ENCODE results near the gene AXIN2.

The AXIN2 gene

DNA sequence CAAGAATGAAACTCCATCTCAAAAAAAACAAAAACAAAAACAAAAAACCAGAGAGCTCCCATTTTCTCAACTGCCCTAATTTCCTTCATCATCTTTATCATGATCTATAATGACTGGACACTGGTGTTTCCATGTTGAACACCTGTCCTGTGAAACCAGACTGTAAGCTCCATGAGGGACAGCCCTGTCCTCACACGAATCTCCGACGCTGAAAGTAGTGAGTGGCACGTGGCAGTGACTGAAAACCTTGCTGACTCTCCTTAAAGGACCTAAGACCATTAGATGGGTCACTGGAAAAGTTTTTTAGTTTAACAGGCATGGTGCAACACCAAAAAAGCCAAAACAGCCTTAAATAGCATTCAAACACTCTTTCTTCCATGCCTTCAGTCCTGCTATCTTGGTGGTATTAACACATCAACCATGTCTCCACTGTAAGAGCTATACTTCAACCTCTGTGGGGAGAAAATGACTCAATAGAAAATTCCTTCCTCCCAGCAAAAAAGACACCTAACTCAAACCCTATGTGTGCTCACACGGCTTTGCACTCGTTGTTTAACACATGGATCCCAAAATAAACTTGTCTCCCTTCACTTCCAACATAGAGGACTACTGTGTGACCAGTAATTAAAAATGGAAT, 8.3 kb downstream of the AXIN2 start:
- no peak for DNase-seq

DNA sequence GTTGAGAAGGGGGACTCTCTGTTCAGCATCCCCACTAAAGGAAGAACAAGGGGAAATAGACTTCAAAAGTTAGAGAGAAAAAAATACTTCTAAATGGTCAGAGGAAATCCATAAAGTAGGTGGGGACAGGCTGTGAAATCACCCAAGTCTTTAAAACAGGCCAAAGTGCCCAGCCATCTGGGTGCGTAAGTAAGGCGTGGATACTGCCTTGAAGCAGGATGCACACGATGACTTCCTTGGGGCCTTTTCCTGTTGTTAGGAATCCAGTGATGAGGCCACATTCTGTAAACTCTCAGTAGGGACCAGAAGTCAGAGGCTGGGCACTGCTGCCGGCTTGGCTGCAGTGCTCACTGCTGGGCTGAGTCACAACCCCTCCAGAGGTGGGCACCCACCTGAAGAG, 9.2 kb downstream of the AXIN2 start:
- no peak for DNase-seq

DNA sequence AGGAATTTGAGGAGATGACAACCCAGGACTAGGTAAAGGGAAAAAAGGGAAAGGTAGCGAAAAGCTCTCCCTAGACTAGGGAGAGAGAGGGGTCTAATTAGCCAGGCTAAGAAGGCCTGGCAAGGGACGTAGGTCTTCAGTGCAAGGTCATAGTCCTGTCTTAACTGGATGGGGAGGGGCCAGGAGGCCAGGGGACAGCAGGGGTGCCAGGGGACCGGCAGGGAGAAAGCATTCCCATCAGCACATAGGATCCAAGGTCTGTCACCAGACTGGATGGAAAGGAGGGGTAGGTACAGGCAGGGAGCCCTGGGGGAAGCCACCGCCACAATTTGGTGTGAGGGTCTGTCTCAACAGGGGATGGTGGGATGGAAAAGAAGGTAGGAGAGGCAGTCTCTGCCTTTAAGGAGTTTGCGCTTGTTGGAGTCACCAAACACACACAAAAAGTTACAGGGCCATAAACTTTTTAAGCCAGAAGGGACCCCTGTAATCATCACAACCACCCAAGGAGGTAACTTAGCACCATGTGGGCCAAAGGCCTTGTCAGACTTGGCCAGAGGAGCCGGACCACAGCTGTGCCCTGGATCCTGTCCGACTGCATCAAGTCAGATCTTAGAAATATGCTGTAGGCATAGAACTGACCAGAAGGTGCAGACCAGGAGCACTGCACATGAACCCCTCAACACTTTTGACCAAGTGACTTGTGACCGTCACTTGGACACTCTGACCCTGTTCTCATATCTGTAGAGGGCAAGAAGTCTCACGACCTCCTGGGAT, 10.0 kb downstream of the AXIN2 start:
- no peak for DNase-seq

DNA sequence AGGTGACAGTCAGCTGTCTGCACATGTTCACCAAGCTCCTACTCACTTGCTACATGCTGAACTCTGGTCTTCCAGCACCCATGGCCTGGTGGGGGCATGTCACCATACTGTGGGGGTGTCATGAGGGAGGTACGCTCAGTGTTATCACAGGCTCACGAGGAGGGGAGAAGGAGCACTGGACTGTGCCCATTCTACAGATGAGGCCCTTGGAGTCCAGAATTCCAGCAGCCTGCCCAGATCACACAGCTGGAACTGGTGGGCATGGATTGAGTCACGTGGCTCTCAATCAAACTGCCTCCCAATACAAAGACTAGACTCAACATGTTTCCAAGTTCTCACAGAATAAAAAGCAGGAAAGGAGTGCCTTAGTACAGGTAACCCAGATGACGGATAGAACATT, 10.7 kb downstream of the AXIN2 start:
- no peak for DNase-seq

DNA sequence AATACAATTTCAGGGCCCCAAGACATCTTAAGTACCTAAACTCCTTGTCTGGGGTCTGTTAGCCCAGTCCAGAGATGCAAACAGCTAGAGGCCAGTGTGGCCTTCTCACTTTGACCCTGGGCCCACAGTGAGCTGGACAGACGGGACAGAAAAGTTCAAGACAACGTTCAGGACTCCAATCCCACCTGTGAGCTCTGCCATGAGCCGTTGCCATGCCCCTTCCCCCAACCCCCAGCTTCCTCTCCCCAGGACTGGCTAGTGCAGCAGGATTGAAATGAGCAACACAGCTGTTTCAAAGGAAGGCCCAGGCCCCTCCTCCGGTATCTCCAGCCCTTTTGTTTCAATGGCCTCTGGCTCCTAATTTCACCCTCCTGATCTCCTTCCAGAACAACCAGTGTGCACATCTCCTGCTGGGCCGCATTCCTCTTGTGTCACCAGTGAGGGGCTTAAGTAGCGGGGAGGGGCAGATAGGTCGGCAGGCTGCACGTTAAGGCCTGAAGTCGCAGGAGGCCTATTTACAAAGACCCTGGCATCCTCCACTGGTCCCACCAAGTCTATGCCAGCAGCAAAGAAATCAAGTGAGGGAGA, 11.3 kb downstream of the AXIN2 start:
- DNase-seq: no peak

DNA sequence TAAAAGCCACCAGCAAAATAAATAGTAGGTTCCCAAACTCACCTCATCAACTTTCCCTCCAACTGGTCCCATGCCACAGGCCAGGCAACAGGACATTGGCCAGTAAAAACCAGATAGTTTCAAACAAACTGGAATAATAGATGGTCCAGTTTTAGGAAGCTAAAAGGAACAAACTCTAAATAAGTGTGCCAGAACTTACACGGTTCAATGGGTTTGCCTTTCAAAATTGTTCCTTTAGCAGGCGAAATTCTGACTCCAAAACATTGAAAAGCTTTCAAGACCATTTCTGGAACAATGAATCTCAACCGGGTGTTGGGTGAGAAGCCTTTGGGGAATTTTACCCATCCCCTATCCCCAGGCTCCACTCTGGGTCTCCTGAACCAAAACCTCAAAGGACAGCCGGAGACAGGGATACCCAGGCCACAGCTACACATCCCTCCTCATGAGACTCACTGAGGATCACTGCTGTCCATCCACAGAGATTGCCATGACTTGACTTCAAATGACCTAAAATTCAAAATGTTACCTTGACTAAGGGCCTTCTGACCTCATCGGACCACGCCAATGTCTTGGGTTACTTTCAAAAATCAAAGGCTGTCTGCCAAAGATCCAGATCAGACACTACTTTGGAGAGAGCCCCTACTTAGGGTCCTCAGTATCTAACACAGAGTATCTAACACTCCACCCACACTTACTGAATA, 13.0 kb downstream of the AXIN2 start:
- DNase-seq: no peak

DNA sequence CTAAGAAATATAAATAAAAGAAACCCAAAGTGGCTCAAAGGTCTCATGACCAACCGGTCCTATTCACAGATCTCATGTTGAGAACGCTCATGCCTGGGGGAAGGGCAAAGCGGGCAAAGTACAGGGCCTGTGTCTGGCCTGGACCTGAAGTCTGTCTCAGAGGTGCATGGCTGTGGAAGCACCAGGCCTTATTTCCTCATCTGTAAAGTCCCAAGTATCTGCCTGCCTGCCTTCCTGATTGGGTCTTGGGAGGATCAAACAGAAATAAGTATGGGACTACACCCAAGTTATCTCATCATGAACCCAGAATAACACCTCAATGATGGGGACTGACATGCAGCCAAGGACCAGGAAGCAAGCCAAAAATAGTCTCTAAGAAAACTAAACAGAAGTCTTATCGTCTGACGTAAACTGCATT, 14.2 kb downstream of the AXIN2 start:
- DNase-seq: no peak

DNA sequence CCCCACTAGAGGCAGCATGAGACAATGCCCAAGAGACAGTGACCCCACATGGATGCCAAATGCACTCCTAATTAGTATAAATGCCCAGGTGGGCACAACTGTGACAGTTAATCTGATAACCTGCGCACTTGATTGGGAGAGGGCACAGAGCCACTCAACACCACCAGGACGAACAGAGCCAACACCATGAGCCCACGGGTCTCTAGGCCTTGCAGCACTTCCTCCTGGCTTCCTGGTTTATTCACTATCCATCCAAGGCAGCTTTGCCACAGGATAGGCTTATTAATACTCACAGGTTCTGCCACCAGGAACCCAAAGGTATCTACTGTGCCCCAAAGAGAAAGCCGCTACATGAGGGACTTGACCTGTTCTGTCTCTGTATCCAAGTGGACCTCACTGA, 14.9 kb downstream of the AXIN2 start:
- no peak for DNase-seq

DNA sequence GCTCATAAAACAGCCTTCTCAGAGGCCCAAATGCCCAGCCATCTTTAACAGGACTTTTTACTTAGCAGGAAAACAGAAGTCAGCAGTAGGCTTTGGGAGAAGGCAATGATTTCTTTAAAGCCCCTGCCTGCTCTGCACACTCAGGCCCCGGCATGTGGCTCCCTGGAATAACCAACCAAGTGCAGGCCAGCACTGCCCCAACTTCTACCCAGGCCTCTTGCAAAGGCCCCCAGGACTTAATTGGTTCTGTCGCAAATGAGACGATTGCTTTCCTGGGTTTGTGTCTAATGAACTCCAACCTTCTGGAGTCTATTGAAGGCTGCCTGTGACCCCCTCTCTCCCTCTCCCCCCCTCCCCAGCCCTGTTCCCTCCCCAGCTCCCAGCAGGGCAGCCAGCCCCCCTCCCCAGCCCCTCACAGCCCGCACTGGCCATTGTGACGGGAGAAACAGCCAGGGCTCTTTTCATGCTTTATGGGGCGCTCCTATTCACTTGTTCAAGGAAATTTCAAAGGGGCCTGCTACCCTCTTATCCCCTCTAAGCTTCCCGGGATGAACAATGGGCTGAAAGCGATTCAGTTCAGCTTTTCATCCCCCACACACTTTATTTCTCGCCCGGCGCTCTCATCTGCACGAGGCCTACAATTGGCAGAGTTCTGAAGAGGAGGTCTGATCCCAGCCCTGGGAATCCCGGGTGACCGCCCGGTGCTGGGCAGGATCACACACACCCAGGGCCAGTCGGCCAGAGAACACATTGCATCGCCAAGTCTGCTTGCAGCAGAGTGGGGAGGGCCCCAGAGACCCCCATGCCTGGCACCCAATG, 15.5 kb downstream of the AXIN2 start:
- DNase-seq: no peak

DNA sequence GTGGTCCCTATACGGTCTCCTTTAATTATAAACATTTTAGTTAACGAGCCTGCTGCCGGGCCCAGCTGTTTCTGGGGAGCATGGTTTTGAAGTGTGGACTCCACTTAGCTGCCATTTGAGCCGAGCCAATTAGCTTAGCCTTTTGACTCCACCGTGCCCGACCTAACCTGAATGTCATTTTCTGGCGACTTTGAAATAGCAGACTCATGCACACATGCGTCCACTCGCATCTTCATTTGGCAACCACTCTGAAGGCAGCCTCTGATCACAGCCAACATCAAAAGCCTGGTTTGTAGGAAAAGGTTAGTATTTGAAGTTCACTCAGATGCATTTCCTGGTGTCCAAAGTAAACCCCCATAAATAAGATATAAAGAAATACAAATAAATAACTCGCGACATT, 16.8 kb downstream of the AXIN2 start:
- DNase-seq: no peak

DNA sequence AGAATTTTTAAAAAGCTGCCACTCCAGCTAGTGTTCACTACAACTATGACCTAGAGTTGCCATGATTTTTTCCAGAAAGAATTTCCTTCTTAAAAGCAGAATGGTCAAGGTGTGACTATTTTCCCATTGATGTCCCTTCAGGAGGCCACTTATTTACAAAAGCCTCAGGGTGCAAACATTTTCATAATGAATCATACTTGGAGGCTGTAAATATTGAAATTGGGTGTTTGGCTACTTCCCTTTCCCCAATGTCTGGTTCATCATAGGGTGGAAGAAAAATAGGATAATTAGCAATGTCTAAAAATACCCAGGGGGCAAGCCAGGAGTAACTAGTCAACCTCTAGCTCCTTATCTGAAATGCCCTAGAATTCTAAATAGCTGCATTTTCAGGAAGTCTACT, 18.8 kb downstream of the AXIN2 start:
- DNase-seq: no peak

DNA sequence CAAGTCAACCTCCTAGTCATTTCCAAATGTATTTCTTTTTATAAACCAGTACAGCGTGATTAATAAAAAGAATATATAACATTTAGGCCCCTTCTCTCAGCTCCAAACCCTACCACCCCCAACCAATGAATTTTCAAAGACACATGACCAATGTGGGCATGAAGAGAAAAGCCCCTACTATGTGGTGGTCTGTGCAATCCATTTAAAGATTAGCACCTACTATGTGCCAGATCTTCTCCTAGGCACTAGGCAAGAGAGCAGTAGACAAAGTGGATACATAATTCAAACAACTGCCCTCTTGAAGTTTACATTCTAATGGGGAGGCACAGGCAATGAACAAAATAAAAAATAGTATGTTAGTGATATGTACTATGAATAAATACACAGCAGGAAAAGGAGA, 19.4 kb downstream of the AXIN2 start:
- DNase-seq: no peak

DNA sequence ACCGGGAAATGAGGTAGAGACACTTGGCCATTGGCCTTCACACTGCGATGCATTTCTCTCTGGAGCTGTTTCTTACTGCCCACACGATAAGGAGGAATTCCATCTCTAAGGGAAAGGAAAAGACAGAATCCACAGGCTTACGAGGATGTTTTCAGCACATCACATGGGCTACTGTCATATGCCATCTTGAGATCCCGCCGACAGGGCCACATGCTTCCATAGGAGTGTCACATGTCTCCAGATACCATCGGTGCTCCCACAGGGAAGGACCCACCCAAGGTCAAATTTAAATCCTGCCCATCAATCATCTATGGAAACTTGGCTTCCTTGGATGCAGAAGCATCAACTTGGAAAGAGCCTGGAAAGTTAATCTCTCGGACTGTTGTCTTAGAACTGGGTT, 20.0 kb downstream of the AXIN2 start:
- no peak for DNase-seq

DNA sequence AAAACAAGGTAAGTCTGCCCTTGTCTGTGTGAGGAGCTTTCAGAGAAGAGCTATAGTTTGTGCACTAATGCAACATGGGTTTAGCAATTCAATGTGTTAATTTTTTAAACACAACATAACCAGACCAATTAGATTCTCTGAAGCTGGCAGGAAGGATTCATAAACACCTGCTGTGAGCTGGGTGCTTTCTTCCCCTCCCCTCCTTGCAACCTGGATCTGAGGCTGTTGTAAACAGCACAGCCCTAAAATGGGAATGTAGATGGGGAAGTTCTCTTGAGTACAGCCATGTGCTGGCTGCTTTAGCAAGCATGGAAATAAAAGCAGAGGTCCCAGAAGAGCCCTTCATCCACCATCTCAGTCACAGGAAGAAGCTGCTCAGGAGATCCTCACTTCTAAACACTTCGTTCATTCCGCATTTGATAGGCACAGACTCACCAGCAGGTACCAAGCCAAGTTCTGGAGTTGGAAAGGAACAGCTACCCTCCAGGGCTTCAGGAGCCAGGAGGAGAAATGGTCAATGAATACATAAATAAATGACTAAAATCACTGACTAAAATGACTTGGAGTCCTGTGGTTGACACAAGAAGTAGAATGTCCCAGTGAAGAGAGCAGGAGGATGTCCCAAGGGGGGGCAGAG, 21.7 kb downstream of the AXIN2 start:
- DNase-seq: no peak

DNA sequence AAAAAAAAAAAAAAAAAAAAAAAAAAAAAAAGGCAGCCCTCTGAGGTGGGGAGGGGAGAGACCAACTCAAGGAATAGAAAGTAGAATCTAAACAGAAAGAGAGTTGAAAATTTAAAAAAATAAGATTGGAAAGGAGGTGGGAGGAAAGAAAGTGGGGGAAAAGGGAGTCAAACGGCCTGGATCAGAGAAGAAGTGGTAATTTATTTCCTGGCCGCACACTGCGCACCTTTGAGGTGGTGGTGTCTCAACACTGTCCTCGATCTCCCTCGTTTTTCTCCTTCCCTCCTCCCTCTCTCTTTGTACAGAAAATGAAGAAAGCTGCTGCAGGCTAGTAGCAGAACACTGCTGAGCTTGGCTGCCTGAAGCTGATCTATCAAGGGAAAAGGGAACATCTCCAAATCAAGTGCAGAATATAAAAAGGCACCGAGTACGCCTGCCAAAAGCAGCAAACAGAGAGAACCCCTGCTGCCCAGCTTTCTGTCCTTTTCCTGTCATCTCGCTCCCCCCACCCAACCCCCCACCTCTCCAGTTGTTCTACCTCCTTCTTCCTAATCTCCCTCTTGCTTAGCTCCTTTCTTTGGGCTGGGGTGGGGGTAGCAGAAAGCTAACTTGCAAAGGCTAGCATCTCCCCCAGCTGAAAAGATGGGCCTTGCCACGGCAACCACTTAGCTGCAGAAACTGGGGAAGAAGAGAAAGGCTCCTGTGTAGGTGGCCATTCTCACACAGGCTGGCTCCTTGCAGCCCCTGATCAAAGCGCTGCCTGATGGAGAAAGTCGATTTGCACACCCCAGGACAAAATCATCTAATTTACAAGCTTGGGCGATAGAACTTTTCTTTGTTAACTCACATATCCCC, 22.5 kb downstream of the AXIN2 start:
- DNase-seq: no peak

DNA sequence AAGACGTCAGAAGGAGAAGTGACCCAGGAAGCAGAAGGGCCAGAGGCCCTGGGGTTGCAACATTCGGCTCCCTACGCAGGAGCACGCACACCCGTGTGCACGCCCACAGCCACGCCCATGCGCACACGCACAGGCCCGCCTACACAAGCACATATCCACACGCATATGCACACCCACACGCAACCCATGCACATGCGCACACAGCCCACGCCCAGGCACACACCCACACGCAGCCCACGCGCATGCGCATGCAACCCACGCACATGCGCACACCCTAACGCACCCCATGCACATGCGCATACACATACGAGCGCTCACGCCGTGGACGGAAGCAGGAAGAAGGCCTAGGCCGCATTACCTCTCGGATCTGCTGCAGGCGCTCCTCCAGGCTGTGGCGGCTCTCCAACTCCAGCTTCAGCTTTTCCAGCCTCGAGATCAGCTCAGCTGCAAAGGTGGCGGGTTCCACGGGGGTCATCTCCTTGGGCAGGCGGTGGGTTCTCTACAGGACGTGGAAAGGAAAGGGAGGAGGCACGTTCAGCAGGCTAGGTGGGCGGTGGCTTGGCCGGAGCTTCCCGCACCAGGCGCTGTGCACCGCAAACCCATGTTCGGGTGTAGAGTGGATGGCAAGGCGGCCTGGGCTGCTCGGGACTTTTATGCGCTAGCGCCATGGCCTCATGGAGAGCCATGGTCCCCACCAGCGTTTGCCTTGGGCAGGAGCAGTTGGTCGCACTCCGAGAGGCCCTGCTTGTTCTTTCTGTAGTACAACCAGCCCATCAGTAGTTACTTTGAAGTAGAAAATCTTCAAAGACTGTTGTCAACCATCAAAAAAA, 23.4 kb downstream of the AXIN2 start:
- DNase-seq: no peak

DNA sequence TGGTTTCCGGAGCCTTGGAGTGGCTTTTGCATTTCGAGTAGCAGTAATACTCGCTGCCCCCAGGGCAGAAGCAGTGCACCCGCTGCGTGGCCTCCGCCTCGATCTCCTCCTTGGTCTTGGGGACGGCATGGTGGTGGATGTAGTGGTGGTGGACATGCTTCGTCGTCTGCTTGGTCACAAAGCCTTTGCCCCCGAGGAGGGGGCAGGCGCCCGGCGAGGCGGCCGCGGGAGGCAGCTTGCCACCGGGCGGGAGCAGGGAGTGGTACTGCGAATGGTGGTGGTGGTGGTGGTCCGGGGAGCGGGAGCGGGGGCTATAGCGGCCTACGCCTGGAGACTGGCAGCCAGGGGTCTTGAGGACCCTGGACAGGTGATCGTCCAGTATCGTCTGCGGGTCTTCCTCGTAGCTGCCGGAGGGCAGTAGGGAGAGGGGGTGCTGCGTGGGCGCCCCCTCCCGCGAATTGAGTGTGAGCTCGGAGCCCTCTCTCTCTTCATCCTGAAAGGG, 24.1 kb downstream of the AXIN2 start:
- DNase-seq: no peak

DNA sequence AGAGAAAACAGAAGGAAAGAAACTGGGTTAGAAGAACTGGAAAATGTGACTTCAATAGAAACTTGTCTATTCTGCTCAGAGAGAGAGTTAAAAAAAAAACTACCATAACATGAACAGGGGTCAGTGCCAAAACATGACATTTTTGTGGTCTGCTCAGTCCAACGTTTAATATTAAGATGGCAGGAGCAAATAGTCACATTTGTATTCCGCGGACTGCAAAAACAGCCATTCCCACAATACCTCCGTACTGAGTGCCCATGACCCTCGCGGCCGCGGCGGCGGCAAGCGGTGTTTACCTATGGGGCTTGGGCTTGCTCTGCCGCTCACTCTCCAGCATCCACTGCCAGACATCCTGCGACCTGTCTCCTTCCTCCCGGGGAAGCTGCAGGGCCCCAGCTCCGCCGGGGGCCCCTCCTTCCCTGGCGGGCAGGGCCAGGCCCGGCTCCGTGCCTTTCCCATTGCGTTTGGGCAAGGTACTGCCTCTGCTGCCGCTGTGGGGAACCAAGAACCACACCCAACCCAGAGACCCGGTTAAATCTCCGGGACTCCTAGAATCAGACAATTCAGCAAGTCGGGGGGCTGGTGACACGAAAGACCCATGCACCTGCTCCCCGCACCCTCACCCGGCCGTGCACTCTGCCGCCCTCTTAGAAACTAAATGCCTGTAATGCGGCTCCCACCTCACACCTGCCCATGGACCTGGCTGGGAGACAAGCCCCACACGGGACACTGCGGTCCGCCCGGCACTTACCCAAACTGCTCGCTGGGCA, 24.7 kb downstream of the AXIN2 start:
- DNase-seq: no peak

All from inflammatory macrophage (primary cell).